ENCODE data around the gene TSPAN2.

The TSPAN2 gene

GRCh38 chr1:115112496-115113375, 23.4 kb upstream of the TSPAN2 start:
- peak; percentile 43 for DNase-seq

GRCh38 chr1:115107516-115108260, 18.4 kb upstream of the TSPAN2 start:
- no peak for DNase-seq

DNA sequence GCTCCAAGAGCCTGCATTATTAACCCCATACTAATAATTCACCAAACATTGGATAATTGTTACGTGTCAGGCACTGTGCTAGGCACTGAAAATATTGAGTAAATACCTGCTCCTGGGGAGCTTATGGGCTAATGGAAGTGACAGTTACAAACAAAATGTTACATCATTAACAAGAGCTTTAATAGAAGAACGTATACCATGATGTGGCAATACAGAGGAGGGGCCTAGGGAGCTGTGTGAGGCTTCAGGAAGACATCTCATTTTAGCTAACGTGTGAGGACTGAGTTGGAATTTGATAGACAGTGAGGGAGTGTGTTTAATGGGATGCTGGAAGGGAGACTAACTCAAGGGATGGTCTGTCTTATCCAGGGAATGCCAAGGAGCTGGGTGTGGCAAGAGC, 16.5 kb upstream of the TSPAN2 start:
- DNase-seq, result no peak

DNA sequence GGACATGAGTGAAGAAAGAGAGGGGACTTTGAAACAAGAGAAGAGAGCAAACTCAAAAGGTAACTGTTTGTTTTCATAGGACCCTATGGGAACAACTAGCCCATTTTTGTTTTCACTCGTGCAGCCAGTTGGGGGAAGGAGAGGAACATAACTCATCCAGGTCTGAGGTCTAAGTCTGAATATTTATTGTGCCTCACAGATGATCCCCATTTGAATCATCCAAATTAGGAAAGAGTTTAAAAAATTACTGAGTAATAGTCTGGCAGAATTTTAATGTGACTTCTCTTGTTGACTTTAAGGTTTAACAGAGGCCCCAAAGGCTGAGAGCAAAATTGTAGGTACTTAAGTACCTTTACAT, 10.4 kb upstream of the TSPAN2 start:
- no peak for DNase-seq

- DNase-seq, result peak; percentile 38
These were observed 9.8 kb upstream of the TSPAN2 start for GRCh38 chr1:115098979-115099692.

DNA sequence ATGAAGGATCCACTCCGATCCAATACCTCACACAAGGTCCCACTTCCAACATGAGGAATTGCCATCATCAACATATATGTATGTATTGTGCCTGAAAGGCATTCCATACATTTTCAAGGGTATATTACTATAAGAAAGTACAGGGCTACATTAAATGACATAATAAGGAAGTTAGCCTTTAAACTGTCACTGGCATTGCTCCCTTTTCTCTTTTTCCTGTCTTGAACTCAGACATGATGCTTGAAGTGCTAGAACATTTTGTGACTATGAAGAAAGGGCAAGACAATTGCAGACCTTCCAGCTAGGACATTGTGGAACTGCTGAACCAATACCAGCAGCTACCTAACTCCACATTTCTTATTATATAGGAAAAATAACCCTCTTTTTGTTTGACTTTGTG, 2.9 kb upstream of the TSPAN2 start:
- DNase-seq, result no peak

- no peak for DNase-seq
These were observed 2.3 kb upstream of the TSPAN2 start for GRCh38 chr1:115091572-115091971.

GRCh38 chr1:115090956-115091355, 1.7 kb upstream of the TSPAN2 start:
- DNase-seq, result no peak

GRCh38 chr1:115090540-115090939, 1.2 kb upstream of the TSPAN2 start:
- no peak for DNase-seq

DNA sequence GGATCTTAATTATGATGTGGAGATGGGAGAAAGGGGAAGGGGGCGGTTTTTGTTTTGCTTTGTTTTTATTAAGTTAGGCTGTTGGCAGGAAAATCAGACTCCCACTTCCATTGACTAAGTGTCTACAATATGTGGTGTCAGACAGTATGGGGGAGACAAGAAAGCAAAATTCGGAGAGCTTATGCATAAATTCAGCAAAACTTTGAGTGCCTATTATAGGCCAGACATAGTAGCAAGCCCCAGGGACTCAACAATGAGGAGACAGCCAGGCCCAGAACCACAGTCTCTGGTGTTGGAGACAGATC, 835 bp upstream of the TSPAN2 start:
- no peak for DNase-seq

GRCh38 chr1:115088871-115089419, 358 bp downstream of the TSPAN2 start:
- DNase-seq, result no peak

DNA sequence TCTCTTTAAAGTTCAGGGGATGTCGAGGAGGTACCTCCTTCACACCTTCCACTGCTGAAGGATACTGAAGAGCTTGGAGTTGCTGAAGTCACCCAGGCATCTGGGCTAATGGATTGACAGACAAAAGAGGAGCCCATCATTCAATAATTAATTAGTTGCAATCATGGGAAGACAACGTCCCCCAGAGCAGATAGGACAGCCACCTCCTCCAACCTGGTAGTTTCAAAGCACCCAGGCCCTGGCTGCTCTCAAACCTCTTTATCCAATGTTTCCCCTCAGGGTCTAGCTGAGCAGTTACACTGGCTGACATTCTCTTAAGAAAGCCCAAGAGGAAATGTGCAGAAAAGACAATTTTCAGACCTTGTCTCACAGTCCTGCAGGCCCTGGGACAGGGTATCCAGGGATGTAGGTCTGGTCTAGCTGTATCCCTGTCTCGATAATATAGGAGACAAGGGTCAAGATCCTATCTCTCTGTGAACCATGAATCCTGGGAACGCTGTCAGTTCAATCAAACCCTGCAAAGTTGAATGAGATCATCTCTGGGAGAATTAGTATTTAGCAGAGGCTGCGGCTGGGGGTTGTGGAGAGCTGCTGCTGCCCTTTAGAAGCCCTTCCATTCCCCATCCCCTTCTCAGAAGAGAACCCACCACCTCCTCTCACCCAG, 1.1 kb downstream of the TSPAN2 start:
- no peak for DNase-seq

DNA sequence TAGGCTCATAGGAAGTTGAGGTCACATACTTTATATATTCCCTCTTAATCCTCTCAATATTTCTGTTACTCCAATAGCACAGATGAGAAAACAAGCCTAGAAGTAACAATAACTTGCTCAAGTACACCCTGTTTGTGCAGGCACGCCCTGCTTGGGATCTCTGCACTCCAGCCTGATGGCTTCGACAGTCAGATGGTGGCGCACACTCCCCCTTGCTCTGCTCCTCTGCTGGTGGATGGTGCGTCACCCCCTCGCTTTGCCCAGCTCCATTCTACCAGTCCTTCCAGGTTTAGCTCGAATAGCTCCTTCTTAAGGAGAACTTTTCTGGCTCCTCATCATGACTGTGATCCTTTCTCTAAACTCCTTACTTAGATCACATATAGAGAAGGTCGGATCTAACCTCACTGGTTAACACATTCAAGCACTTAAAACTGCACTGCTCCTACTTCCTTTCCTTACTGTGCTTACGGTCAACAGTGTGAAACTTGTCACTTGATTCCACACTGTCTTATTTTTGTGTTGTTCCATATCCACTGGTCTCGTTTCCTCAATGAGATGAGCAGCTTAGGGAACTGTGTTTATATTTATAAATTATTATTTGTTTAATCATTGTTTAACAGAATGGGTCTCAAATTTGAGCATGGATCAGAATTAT, 3.0 kb downstream of the TSPAN2 start:
- no peak for DNase-seq

- no peak for DNase-seq
These were observed 4.3 kb downstream of the TSPAN2 start for GRCh38 chr1:115084902-115085511.

- DNase-seq, result no peak
These were observed 6.4 kb downstream of the TSPAN2 start for GRCh38 chr1:115082949-115083348.

- no peak for DNase-seq
These were observed 10.6 kb downstream of the TSPAN2 start for GRCh38 chr1:115078708-115079107.

- DNase-seq, result no peak
These were observed 11.3 kb downstream of the TSPAN2 start for GRCh38 chr1:115077984-115078330.

GRCh38 chr1:115077286-115077983, 11.9 kb downstream of the TSPAN2 start:
- DNase-seq, result no peak

- DNase-seq, result no peak
These were observed 12.9 kb downstream of the TSPAN2 start for GRCh38 chr1:115076384-115076915.

GRCh38 chr1:115074839-115075534, 14.3 kb downstream of the TSPAN2 start:
- no peak for DNase-seq
